Calu3 (cell line): ENCODE results near the gene ALDH16A1. TPM values are rescaled to one million over a fixed set of nuclear protein-coding genes. Genes with fewer than 3 reads are reported as not detected.

Experiments
- BruUV-seq: library from RNA; stranded (reverse); fragments of 400-500 nt; replicated peaks from 2 replicates; lab custom pipeline; 2021; lab: Mats Ljungman, UMichigan
- CTCF ChIA-PET: fragments of 300-600 bp; sonication (Branson Sonifier 250); formaldehyde crosslinking; loops from one replicate; lab custom pipeline; 2022; ENCODE audit warnings: antibody characterized with exemption; lab: Charles Lee
- DNase-seq: peaks from one replicate; pipeline ENCODE4 v3.0.0; 2022
- H3K27ac Mint-ChIP-seq: one replicate; pipeline ENCODE4 v1.8.0; 2022; ENCODE audit warnings: mixed read lengths; ENCODE audit not compliant: unreplicated experiment
- H3K27me3 Mint-ChIP-seq: one replicate; pipeline ENCODE4 v1.8.0; 2022; ENCODE audit warnings: mixed read lengths; ENCODE audit not compliant: unreplicated experiment
- H3K36me3 Mint-ChIP-seq: one replicate; pipeline ENCODE4 v1.8.0; 2022; ENCODE audit warnings: mild to moderate bottlenecking, moderate library complexity, mixed read lengths; ENCODE audit not compliant: insufficient read depth, unreplicated experiment
- H3K4me1 Mint-ChIP-seq: one replicate; pipeline ENCODE4 v1.8.0; 2022; ENCODE audit warnings: mild to moderate bottlenecking, low read depth, mixed read lengths; ENCODE audit not compliant: unreplicated experiment
- H3K4me3 Mint-ChIP-seq: one replicate; pipeline ENCODE4 v1.8.0; 2022; ENCODE audit warnings: mild to moderate bottlenecking, low read depth, moderate library complexity, mixed read lengths; ENCODE audit not compliant: unreplicated experiment
- H3K9me3 Mint-ChIP-seq: one replicate; pipeline ENCODE4 v1.8.0; 2022; ENCODE audit warnings: low read depth, mixed read lengths; ENCODE audit not compliant: unreplicated experiment
- CTCF ChIP-seq: fragments of 200-600 bp; IDR thresholded peaks from one replicate; pipeline ENCODE4 v1.8.0; 2022; ENCODE audit warnings: antibody characterized with exemption; ENCODE audit not compliant: unreplicated experiment
- intact Hi-C: fragments of 100-400 bp; cut with micrococcal nuclease; formaldehyde crosslinking; loops from one replicate; pipeline ENCODE4 v1.10.0; 2022; ENCODE audit not compliant: unreplicated experiment
- total RNA-seq: library from RNA; stranded (reverse); gene quantifications from 2 replicates; pipeline ENCODE4 v1.2.3, GENCODE V29; 2022

ALDH16A1 gene
- total RNA-seq, 1 experiment from 2014 or later = 36.1 TPM

- intact Hi-C loops = no loop called here
- no peak for DNase-seq
- Mint-ChIP-seq H3K27me3 (peaks cover 100% of the 10 kb centered on the region), H3K4me3 (no peak overlapping the region), H3K36me3 (peaks cover 5% of the 10 kb centered on the region), H3K9me3 (no peaks in the 10 kb centered on the region), H3K4me1 (peaks cover 9% of the 10 kb centered on the region), H3K27ac (no peak overlapping the region)
- TF ChIP-seq CTCF = no peak
- no TSS peak for BruUV-seq
- CTCF ChIA-PET = interaction anchor here (2.6 kb wide), 1 partner anchor 25 kb away, joined by 5 read pairs; no protein-coding TSS in a partner anchor
Observed at GRCh38 chr19:49417088-49417487, 35.9 kb upstream of the ALDH16A1 start.

- TF ChIP-seq CTCF = no peak
- DNase-seq = no peak
- Mint-ChIP-seq H3K9me3 (no peaks in the 10 kb centered on the region), H3K27me3 (peaks cover 100% of the 10 kb centered on the region), H3K27ac (no peak overlapping the region), H3K4me1 (peaks cover 15% of the 10 kb centered on the region), H3K36me3 (peaks cover 5% of the 10 kb centered on the region), H3K4me3 (no peak overlapping the region)
- intact Hi-C loops = no loop called here
- no TSS peak for BruUV-seq
- CTCF ChIA-PET = interaction anchor here (2.6 kb wide), 1 partner anchor 24 kb away, joined by 5 read pairs; no protein-coding TSS in a partner anchor
Observed at GRCh38 chr19:49418511-49418910, 34.5 kb upstream of the ALDH16A1 start.

GRCh38 chr19:49419173-49419572 lies 33.9 kb upstream of the ALDH16A1 start:
- Mint-ChIP-seq H3K4me3 (no peak overlapping the region), H3K36me3 (peaks cover 5% of the 10 kb centered on the region), H3K4me1 (peaks cover 20% of the 10 kb centered on the region), H3K27me3 (peaks cover 100% of the 10 kb centered on the region), H3K27ac (no peak overlapping the region), H3K9me3 (no peaks in the 10 kb centered on the region)
- TF ChIP-seq CTCF = no peak
- intact Hi-C loops = no loop called here
- no TSS peak for BruUV-seq
- CTCF ChIA-PET = interaction anchor here (2.6 kb wide), 1 partner anchor 23 kb away, joined by 5 read pairs; no protein-coding TSS in a partner anchor
- no peak for DNase-seq

- Mint-ChIP-seq H3K27ac (no peak overlapping the region), H3K27me3 (peaks cover 100% of the 10 kb centered on the region), H3K36me3 (peaks cover 5% of the 10 kb centered on the region), H3K9me3 (no peaks in the 10 kb centered on the region), H3K4me3 (no peak overlapping the region), H3K4me1 (peaks cover 20% of the 10 kb centered on the region)
- TF ChIP-seq CTCF = no peak
- no peak for DNase-seq
- CTCF ChIA-PET = interaction anchor here (0.5 kb wide), 1 partner anchor 894 kb away, joined by 3 read pairs; no protein-coding TSS in a partner anchor
- intact Hi-C loops = no loop called here
- BruUV-seq = no TSS peak
Observed at GRCh38 chr19:49420227-49420626, 32.8 kb upstream of the ALDH16A1 start.
